ENCODE results near the gene ADGRA3. TPM values are rescaled to one million over a fixed set of nuclear protein-coding genes. Genes with fewer than 3 reads are reported as not detected.

The ADGRA3 gene, protein sequence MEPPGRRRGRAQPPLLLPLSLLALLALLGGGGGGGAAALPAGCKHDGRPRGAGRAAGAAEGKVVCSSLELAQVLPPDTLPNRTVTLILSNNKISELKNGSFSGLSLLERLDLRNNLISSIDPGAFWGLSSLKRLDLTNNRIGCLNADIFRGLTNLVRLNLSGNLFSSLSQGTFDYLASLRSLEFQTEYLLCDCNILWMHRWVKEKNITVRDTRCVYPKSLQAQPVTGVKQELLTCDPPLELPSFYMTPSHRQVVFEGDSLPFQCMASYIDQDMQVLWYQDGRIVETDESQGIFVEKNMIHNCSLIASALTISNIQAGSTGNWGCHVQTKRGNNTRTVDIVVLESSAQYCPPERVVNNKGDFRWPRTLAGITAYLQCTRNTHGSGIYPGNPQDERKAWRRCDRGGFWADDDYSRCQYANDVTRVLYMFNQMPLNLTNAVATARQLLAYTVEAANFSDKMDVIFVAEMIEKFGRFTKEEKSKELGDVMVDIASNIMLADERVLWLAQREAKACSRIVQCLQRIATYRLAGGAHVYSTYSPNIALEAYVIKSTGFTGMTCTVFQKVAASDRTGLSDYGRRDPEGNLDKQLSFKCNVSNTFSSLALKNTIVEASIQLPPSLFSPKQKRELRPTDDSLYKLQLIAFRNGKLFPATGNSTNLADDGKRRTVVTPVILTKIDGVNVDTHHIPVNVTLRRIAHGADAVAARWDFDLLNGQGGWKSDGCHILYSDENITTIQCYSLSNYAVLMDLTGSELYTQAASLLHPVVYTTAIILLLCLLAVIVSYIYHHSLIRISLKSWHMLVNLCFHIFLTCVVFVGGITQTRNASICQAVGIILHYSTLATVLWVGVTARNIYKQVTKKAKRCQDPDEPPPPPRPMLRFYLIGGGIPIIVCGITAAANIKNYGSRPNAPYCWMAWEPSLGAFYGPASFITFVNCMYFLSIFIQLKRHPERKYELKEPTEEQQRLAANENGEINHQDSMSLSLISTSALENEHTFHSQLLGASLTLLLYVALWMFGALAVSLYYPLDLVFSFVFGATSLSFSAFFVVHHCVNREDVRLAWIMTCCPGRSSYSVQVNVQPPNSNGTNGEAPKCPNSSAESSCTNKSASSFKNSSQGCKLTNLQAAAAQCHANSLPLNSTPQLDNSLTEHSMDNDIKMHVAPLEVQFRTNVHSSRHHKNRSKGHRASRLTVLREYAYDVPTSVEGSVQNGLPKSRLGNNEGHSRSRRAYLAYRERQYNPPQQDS (N-terminal part only)
- polyA plus RNA-seq (ENCODE audit: insufficient read depth in 1 of 5, insufficient read length in 5 of 5, low replicate concordance in 1 of 5): 10 to 100 TPM; 54.6 to 69.0 (median 65.8) TPM
- long read RNA-seq, donor 1, full-length matches to known transcripts: 6 of 6 reads
- long read RNA-seq, donor 1, partial matches to known transcripts: 0 of 6 reads
- long read RNA-seq, donor 1, other reads (novel, unspliced or antisense): 0 of 6 reads
- long read RNA-seq, donor 2, full-length matches to known transcripts: 5 of 5 reads
- long read RNA-seq, donor 2, partial matches to known transcripts: 0 of 5 reads
- long read RNA-seq, donor 2, other reads (novel, unspliced or antisense): 0 of 5 reads
- long read RNA-seq, donor 3, full-length matches to known transcripts: 8 of 8 reads
- long read RNA-seq, donor 3, partial matches to known transcripts: 0 of 8 reads
- long read RNA-seq, donor 3, other reads (novel, unspliced or antisense): 0 of 8 reads
- long read RNA-seq, donor 4, full-length matches to known transcripts: 5 of 5 reads
- long read RNA-seq, donor 4, partial matches to known transcripts: 0 of 5 reads
- long read RNA-seq, donor 4, other reads (novel, unspliced or antisense): 0 of 5 reads
- long read RNA-seq, donor 5, full-length matches to known transcripts: 11 of 11 reads
- long read RNA-seq, donor 5, partial matches to known transcripts: 0 of 11 reads
- long read RNA-seq, donor 5, other reads (novel, unspliced or antisense): 0 of 11 reads
- long read RNA-seq, donor 6, full-length matches to known transcripts: 12 of 12 reads
- long read RNA-seq, donor 6, partial matches to known transcripts: 0 of 12 reads
- long read RNA-seq, donor 6, other reads (novel, unspliced or antisense): 0 of 12 reads
- long read RNA-seq, donor 7, full-length matches to known transcripts: 10 of 10 reads
- long read RNA-seq, donor 7, partial matches to known transcripts: 0 of 10 reads
- long read RNA-seq, donor 7, other reads (novel, unspliced or antisense): 0 of 10 reads
- long read RNA-seq, donor 8, full-length matches to known transcripts: 4 of 4 reads
- long read RNA-seq, donor 8, partial matches to known transcripts: 0 of 4 reads
- long read RNA-seq, donor 8, other reads (novel, unspliced or antisense): 0 of 4 reads

DNA sequence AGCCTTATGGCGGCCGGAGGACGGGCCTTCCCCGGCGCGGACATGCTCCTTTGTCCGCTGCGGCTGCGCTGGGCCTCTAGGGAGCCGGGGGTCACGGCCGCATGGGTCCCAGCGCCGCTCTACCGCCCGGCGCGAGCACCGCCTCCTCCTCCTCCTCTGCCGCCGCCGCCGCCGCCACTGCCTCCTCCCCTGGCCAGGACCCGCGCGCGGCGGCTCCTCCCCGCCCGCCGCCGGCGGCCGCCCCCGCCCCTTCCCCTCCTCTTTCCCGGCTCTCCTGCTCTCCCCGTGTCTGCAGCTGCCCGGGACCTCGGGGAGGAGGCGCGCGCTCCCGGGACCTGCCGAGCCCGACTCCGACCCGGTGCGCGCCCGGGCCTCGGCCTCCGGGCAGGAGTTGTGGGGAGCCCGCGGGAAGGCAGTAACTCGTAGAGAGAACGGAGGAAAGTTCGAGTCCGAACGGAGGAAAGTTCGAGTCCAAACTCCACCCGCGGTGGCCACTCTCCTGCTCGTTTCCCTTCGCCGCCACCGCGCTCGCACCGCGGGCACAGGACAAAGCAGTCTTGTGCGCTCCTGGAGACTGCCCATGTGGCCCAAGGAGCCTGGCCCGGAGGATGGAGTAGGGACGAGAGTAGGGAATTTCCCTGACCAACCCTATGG, at the start of gene ADGRA3:
Gene ADGRA3 (minus strand): TSS at position 179 of the 654 bp plus-strand sequence. CDS start 282 bp downstream, outside the sequence.
- DNase-seq: peak; percentile 65 to 71

DNA sequence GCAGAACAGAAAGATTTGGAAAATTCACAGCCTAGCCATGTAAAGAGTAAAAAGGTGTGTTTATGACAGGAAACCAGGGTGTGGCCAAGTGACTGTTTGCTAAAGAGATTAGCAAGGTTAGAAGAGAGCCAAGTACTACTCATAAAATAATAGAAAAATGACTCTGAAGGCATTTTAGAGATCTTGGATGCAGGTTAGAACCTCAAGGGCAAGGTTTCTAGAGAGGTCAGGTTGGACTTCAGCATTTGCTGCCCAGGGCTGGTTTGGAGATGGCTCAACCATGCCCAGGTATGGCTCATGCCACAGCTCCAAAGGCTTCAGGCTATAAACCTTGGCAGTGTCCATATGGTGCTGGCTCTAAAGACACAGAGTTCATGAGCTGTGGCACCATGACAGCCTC, 40.6 kb upstream of the ADGRA3 start:
- no peak for DNase-seq

DNA sequence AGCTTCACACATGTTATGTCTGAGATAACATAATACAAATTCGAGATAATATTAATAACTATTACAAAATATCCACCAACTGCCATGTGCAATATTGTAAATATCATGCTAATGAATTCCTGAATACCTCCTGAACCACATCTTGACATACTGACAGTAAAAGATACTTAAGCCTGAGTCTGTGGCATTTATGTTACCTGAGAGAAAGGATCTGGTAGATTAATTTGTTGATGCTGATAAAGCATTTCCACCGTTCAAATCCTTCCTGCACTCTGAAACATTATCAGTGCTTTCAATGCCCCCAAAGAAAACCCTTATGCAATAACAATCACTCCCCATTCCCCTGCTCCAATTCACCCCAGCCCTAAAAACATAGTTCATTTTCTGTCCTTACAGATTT, 38.8 kb upstream of the ADGRA3 start:
- no peak for DNase-seq

DNA sequence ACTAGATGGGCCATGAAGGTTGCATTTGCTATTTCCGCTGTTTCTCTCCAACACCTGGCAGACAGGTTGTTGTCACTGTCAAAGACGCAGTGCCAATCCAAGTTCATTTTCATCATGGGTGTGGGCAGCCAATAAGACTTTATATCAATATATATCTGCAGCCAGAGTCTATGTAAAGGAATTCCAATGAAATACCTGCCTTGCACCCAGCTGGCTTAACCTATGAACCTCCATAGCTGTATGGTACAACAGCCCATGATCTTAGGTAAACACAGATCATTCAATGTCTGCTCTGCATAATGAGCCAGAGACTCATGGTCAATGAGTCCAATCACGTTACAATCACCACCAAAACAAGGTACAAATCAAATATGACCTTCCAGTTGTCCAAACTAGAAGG, 37.7 kb upstream of the ADGRA3 start:
- DNase-seq: no peak

DNA sequence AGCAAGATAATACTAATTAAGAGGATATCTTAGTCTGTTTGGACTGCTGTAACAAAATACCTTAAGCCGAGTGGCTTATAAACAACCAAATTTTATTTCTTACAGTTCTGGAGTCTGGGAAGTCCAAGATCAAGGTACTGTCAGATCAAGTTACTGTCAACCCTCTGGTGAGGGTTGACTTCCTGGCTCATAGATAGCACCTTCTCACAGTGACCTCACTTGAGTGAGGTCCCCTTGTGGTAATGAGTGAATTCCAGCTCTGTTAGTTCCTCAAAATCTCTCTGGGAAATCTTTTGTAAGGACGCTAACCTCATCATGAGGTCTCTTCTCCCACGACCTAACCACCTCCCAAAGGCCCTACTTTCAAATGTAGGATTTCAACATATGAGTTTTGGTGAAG, 36.9 kb upstream of the ADGRA3 start:
- no peak for DNase-seq

DNA sequence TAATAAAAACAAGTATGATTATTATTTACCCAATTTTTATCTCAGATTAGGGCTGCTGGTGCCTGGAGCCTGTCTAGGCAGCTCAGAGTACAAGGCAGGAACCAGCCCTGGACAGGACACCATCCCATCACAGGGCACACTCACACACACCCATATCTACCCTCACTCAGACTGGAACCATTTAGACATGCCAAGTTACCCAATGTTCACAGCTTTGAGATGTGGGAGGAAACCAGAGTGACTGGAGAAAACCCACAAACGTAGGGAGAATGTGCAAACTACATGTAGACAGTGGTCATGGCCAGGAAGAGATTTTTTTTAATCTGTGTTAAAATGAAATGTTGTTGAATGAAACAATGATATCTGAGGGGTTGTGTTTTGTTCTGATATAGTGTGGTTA, 35.7 kb upstream of the ADGRA3 start:
- no peak for DNase-seq

DNA sequence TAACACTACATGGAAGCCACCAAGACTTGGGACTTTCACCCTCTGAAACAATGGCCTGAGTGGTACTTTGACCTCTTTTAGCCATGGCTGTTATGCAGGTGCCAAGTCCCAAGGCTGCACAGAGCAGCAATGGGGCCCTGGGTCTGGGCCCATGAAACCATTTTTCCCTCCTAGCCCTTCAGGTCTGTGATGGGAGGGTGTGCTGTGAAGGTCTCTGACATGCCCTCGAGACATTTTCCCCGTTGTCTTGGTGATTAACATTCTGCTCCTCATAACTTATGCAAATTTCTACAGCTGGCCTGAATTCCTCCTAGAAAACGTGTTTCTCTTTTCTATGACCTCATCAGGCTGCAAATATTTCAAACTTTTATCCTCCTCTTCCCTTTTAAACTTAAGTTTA, 30.4 kb upstream of the ADGRA3 start:
- DNase-seq: no peak

DNA sequence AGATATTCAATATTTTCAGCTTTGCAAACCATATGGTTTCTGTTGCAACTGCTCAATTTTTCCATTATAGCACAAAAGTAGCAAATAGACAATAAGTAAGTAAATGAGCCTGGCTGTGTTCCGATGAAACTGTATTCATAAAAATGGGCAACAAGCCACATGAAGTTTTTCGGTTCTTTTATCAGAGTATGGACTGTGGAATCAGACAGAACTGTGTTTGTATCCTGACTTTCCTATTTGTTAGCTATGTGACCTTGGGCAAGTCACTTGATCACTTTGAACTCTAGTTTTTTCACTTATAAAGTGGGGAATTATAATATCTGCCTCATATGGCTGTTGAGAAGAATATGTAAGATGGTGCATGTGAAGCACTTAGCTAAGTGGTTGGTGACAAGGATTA, 23.4 kb upstream of the ADGRA3 start:
- DNase-seq: no peak

DNA sequence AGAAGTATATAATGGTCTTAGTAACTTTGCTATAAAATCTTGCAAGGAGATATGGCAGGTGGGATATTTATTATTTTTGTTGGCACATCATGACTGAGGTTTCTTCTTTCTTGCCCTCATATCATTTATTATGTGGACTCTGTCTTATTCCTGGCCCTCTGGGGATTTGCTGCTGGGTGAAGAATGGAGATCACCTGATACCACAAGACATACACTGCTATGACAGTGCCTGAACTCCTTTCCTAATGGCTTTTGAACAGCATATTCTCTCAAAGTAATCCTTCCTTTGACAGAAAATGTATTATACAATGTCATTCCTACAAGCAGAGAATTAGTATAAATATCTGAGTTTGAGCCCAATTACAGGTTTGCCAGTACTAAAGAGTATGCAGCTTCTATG, 22.0 kb upstream of the ADGRA3 start:
- no peak for DNase-seq

DNA sequence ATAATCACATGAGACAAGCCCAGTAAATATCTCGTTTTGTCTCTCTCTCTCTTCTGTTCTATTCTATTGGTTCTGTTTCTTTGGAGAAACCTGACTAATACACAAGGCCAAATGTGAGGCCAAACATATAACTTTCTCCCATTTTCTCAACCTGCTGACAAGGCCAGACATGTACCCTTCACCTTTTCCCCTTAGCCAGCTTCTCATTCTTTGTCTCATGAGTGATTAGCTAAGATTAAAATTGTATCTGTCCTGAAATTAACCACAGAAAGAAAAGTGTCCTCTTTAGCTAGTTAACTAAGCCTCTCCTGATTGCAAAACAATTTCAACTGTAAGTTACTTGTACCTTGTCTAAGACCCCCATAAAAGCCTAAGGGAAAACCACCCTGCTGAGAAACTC, 18.5 kb upstream of the ADGRA3 start:
- no peak for DNase-seq

DNA sequence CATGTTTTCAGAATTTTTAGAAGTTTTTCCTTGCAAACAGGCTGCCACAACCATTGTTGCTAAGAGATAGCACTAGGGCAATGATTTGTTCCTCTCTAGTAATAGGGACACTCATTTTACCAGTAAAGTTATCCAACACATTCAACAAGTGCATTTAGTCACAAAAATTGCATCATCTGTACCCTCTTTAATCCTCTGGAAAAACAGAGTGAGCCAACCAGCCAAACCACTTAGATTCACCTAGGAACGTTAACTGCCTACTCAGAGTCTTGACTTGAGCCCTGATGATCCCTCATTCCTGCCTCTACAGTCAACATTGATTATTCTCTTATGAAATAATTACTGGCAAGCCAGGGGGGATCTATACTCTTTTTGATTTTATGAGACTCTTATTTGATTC, 17.0 kb upstream of the ADGRA3 start:
- DNase-seq: no peak

DNA sequence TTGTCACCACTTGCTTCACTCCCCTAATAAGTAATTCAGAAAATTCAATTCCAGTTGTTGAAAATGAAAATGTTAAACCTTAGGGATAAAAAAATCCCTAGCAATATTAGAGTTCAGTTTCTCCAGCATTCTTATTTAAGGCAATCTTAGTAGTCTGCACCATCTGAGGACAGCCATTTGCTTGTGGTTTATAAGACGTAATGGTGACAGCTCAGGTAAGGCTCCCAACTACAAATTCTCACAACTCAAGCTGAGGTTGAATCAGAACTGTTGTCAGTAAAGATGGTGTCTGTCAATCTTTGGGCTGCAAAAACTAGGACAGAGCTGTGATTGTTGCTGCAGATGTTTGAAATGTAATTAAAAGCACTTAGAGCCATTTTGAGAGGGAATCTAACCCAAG, 16.3 kb upstream of the ADGRA3 start:
- DNase-seq: no peak

DNA sequence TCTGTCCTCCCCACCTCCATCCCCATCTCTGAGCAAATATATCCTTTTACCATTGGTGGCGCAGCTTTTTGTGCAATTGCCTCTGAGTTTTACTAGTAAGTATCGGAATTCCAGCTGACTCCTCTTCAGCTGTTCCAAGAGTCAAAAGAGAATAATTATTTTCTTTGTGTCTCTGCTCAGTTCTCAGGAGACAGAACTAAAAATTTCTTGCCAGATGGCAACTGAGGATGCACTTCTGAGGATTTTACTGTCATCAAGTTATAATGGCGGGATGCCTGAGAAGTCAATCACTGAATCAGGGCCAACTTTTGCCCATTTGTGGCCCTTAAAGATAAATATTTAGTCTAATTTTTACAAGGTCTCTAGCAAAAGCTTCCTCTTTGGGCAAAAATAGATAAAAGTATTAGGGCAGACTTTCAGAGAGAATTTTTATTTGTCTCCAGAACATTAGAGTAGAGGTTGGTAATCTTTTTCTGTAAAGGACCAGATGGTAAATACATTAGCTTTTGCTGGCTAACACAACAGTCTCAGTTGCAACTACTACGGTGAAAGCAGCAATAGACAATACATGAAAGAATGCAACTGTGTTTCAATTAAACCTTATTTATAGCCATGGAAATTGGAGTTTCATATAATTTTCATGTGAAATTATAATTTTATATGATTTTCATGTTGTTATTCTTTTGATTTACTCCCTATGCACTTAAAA, 15.6 kb upstream of the ADGRA3 start:
- peak; percentile 20 to 23 for DNase-seq

DNA sequence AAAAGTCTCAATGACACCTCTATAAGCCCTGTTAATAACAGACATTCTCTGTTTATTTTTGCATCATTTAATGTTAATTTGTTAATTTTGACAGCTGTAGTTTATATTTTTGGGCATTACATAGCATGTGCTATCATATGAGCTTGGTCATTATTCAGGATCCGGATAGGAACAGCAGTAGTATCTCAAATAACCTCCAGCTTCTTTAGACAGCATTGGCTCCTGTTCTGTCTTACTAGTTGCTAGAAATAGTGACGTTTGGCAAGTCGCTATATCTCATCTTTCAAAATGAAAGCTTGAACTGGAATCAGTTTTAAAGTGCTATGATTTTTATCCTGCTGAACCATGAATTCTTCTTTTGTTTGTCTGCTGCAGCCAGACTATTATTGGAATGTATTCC, 9.0 kb upstream of the ADGRA3 start:
- no peak for DNase-seq

DNA sequence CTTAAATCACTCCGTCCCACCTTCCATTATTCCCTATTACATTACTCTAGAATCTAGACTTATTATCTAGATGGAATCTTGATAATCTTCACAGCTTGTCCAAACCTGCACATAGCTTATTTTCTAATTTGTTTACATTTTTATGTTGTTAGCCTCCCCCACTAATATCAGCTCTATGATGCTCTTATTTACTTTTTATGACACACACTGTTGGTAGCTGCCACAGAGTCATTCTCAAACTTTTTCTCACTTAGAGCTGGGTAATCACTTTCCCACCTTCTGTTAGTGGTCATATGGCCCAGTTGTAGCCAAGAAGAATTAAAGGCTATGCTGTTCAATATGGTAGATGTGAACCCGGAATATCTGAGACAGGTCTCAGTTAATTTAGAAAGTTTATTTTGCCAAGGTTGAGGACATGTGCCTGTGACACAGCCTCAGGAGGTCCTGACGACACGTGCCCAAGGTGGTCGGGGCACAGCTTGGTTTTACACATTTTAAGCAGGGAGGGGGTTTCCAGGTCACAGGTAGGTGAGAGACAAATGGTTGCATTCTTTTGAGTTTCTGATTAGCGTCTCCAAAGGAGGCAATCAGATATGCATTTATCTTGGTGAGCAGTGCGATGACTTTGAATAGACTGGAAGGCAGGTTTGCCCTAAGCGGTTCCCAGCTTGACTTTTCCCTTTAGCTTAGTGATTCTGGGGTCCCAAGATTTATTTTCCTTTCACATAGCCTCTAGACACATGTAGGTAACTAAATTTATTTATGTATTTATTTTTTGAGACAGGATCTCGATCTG, 7.0 kb upstream of the ADGRA3 start:
- DNase-seq: no peak

DNA sequence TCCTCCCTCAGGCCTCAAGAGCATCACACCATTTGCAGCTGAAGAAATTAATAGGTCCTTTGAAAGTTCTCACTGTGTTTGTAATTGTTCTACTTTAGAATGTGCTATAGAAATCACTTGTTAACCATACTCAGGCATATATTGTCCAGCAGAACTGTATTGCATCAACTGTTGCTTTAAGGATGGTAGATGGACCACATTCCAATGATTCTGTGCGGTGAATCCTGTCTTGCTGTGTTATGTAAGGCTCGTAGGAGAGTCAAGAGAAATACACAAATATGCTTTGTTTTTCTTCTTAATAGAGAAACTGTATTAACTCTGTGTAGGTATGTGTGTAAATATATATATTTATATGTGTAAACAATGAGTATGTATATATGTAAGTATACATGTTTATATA, 6.3 kb upstream of the ADGRA3 start:
- DNase-seq: no peak

DNA sequence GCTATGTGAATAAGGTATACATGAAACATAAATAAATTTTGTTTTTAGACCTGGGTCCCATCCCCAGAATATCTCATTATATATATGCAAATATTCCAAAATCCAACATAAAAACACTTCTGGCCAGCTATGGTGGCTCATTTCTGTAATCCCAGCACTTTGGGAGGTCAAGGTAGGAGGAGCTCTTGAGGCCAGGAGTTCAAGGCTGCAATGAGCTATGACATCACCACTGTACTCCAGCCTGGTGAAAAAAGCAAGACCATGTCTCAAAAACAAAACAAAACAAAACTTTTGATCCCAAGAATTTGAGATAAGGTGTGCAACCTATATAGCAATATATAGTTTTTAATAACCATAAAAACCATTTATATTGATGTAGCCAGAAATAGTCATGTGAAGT, 5.4 kb upstream of the ADGRA3 start:
- DNase-seq: no peak
